ENCODE measurements around the gene ADRA2C. TPM values are rescaled to one million over a fixed set of nuclear protein-coding genes. Genes with fewer than 3 reads are reported as not detected.

Gene ADRA2C
- polyA plus RNA-seq, 1 of the 3 experiments (the other 2 are of a cell fraction): 0.15 TPM

- H3K27me3 ChIP-seq (ENCODE audit: insufficient read depth): no peaks in the 10 kb centered on the region
- peaks cover 0 to 24% of the 10 kb centered on the region in 2 experiments; a peak in 1 of 4 replicates for H3K4me1 ChIP-seq (ENCODE audit: control insufficient read depth in 1 of 2, insufficient read depth in 2 of 2, low read depth in 1 of 2, low read length in 1 of 2)
Observed at GRCh38 chr4:3768842-3769641, 2.9 kb downstream of the ADRA2C start.

GRCh38 chr4:3769642-3770184 lies 3.5 kb downstream of the ADRA2C start:
- H3K36me3 ChIP-seq (replicated peaks in 1 of 2; ENCODE audit: control insufficient read depth in 1 of 2, insufficient read depth in 2 of 2, low read length in 1 of 2): no peaks in the 10 kb centered on the region
- peaks cover 0 to 24% of the 10 kb centered on the region in 2 experiments; a peak in 1 of 4 replicates for H3K4me1 ChIP-seq (ENCODE audit: control insufficient read depth in 1 of 2, insufficient read depth in 2 of 2, low read depth in 1 of 2, low read length in 1 of 2)
- no peaks in the 10 kb centered on the region for H3K9me2 ChIP-seq
- POLR2A ChIA-PET: no interaction called here
- no peak overlapping the region for H3K4me3 ChIP-seq (ENCODE audit: low read depth in 2 of 2, low read length in 1 of 2)
- CTCF ChIA-PET: interaction anchor here (1.2 to 7.0 kb wide), 6 partner anchors 10 to 173 kb away, joined by 3 to 179 read pairs (median 10); no protein-coding TSS in a partner anchor
- H2AFZ ChIP-seq (ENCODE audit: low read depth): no peak overlapping the region
- no peak overlapping the region for H3K9ac ChIP-seq
- H3K27ac ChIP-seq (ENCODE audit: low read depth in 2 of 2, low read length in 1 of 2): no peak overlapping the region
- H3K4me2 ChIP-seq: no peak overlapping the region
- DNase-seq: no peak
- H3F3A ChIP-seq (replicated peaks; ENCODE audit: insufficient read depth): no peaks in the 10 kb centered on the region
- H4K20me1 ChIP-seq (ENCODE audit: insufficient read depth): no peaks in the 10 kb centered on the region
- H3K79me2 ChIP-seq (ENCODE audit: insufficient read depth): no peaks in the 10 kb centered on the region
- WGBS (ENCODE audit: low lambda C conversion rate): 68% methylated on average over 6 of the region's 9 CpGs
- no peaks in the 10 kb centered on the region for H3K27me3 ChIP-seq (ENCODE audit: insufficient read depth)
- no peaks in the 10 kb centered on the region for H3K9me3 ChIP-seq
- no peak for TF ChIP-seq MAX (IDR thresholded peaks at IDR 0.05; ENCODE audit: low read depth)
- no peak for TF ChIP-seq EP300 (IDR thresholded peaks at IDR 0.05; ENCODE audit: borderline replicate concordance in 1 of 2, low read depth in 1 of 2, low read length in 1 of 2)
- TF ChIP-seq TAF1 (IDR thresholded peaks at IDR 0.05; ENCODE audit: borderline replicate concordance, low read depth, low read length): no peak
- no peak for TF ChIP-seq RXRA (IDR thresholded peaks at IDR 0.05; ENCODE audit: borderline replicate concordance, low read depth)
- TF ChIP-seq PBX3 (IDR thresholded peaks at IDR 0.05): no peak
- no peak for TF ChIP-seq ZBTB33 (IDR thresholded peaks at IDR 0.05; ENCODE audit: borderline replicate concordance, low read depth)
- TF ChIP-seq POLR2AphosphoS5 (IDR thresholded peaks at IDR 0.05; ENCODE audit: low read depth, low read length): no peak
- TF ChIP-seq RCOR1 (IDR thresholded peaks at IDR 0.05; ENCODE audit: low read length): no peak
- TF ChIP-seq MEF2A (IDR thresholded peaks at IDR 0.05; ENCODE audit: borderline replicate concordance, low read depth): no peak
- TF ChIP-seq ELF1 (IDR thresholded peaks at IDR 0.05): no peak

More at GRCh38 chr4:3768842-3769641, 2.9 kb downstream of the ADRA2C start:
- Histone ChIP-seq H3K36me3 (replicated peaks in 1 of 2; ENCODE audit: control insufficient read depth in 1 of 2, insufficient read depth in 2 of 2, low read length in 1 of 2) (no peaks in the 10 kb centered on the region), H3K9me2 (no peaks in the 10 kb centered on the region), H3K79me2 (ENCODE audit: insufficient read depth) (no peaks in the 10 kb centered on the region), H4K20me1 (ENCODE audit: insufficient read depth) (no peaks in the 10 kb centered on the region), H3K9me3 (no peaks in the 10 kb centered on the region), H3K4me3 (ENCODE audit: low read depth in 2 of 2, low read length in 1 of 2) (no peak overlapping the region), H3K4me2 (no peak overlapping the region), H2AFZ (ENCODE audit: low read depth) (no peak overlapping the region), H3K27ac (ENCODE audit: low read depth in 2 of 2, low read length in 1 of 2) (no peak overlapping the region), H3F3A (replicated peaks; ENCODE audit: insufficient read depth) (no peaks in the 10 kb centered on the region), H3K9ac (no peak overlapping the region)
- TF ChIP-seq YY1 (IDR thresholded peaks at IDR 0.05; ENCODE audit: low read depth): no peak
- TF ChIP-seq ELF1 (IDR thresholded peaks at IDR 0.05): no peak
- TF ChIP-seq NRF1 (IDR thresholded peaks at IDR 0.05; ENCODE audit: low read depth, low read length): no peak
- TF ChIP-seq TAF1 (IDR thresholded peaks at IDR 0.05; ENCODE audit: borderline replicate concordance, low read depth, low read length): no peak
- no peak for TF ChIP-seq MAX (IDR thresholded peaks at IDR 0.05; ENCODE audit: low read depth)
- no peak for TF ChIP-seq MXI1 (IDR thresholded peaks at IDR 0.05; ENCODE audit: low read depth, low read length)
- TF ChIP-seq PBX3 (IDR thresholded peaks at IDR 0.05): no peak
- TF ChIP-seq CHD2 (IDR thresholded peaks at IDR 0.05; ENCODE audit: low read length, partially characterized antibody): no peak
- no peak for TF ChIP-seq POLR2AphosphoS5 (IDR thresholded peaks at IDR 0.05; ENCODE audit: low read depth, low read length)
- TF ChIP-seq SMC3 (IDR thresholded peaks at IDR 0.05; ENCODE audit: low read depth, low read length): no peak
- no peak for TF ChIP-seq MEF2A (IDR thresholded peaks at IDR 0.05; ENCODE audit: borderline replicate concordance, low read depth)
- TF ChIP-seq SIN3A (IDR thresholded peaks at IDR 0.05; ENCODE audit: borderline replicate concordance, low read depth, low read length): no peak
- TF ChIP-seq USF2 (IDR thresholded peaks at IDR 0.05; ENCODE audit: borderline replicate concordance, low read depth, low read length): no peak
- TF ChIP-seq GATA2 (CRISPR knock-in tag; IDR thresholded peaks at IDR 0.05): no peak
- TF ChIP-seq GABPA (IDR thresholded peaks at IDR 0.05; ENCODE audit: low read depth): no peak
- ChIA-PET POLR2A (no interaction called here), CTCF (interaction anchor here (1.1 to 7.0 kb wide), 8 partner anchors 10 to 288 kb away, joined by 3 to 179 read pairs (median 15); no protein-coding TSS in a partner anchor)
- no peak for DNase-seq
- WGBS (ENCODE audit: low lambda C conversion rate): 36% methylated on average over 7 of the region's 14 CpGs
